Natural killer cell (primary cell): ENCODE data around the gene GRIN1. TPM values are rescaled to one million over a fixed set of nuclear protein-coding genes. Genes with fewer than 3 reads are reported as not detected.
A peak's percentile ranks its signal among the peaks of the same experiment; 100 is the strongest.

Experiments
- ATAC-seq, 3 donors: fragments of 150-1000 bp in 2 of 3; fragments of 200-7000 bp in 1 of 3; cut with Tn5 transposase; 1 replicate in 1 of 3; 2 replicates in 2 of 3; pipeline ENCODE4 v1.10.0; 2021; ENCODE audit warnings: mild to moderate bottlenecking in 2 of 3, moderate library complexity in 2 of 3
- DNase-seq, 2 donors: peaks; one replicate each; pipeline versions ENCODE4 v3.0.0 to v3.0.0-alpha.2; 2013 to 2021; ENCODE audit warnings: mixed read lengths in 1 of 2
- H3K27ac ChIP-seq: one replicate; pipeline ENCODE4 v1.5.1; 2013; ENCODE audit warnings: mild to moderate bottlenecking, low read length
- H3K27me3 ChIP-seq: one replicate; pipeline ENCODE4 v1.6.1; 2013; ENCODE audit warnings: low read length; ENCODE audit not compliant: control insufficient read depth, insufficient read depth
- H3K36me3 ChIP-seq: one replicate; pipeline ENCODE4 v1.6.1; 2013; ENCODE audit warnings: low read length; ENCODE audit not compliant: control insufficient read depth, insufficient read depth
- H3K4me1 ChIP-seq: one replicate; pipeline ENCODE4 v1.6.1; 2013; ENCODE audit warnings: low read length; ENCODE audit not compliant: control insufficient read depth, insufficient read depth
- H3K4me3 ChIP-seq: one replicate; pipeline ENCODE4 v1.5.1; 2013; ENCODE audit warnings: low read length
- H3K9me3 ChIP-seq: one replicate; pipeline ENCODE4 v1.6.1; 2013; ENCODE audit warnings: low read length; ENCODE audit not compliant: control insufficient read depth, insufficient read depth
- H3K27ac Mint-ChIP-seq, 2 donors: one replicate each; pipeline ENCODE4 v1.8.0; 2022; ENCODE audit warnings: mild to moderate bottlenecking in 2 of 2, mixed read lengths in 2 of 2, moderate library complexity in 1 of 2
- H3K27me3 Mint-ChIP-seq, 2 donors: one replicate each; pipeline ENCODE4 v1.8.0; 2022; ENCODE audit warnings: low read depth in 2 of 2, mixed read lengths in 2 of 2
- H3K36me3 Mint-ChIP-seq: one replicate; pipeline ENCODE4 v1.8.0; 2022; ENCODE audit warnings: mixed read lengths
- H3K4me1 Mint-ChIP-seq, 2 donors: one replicate each; pipeline ENCODE4 v1.8.0; 2022; ENCODE audit warnings: mixed read lengths in 2 of 2
- H3K4me3 Mint-ChIP-seq: one replicate; pipeline ENCODE4 v1.8.0; 2022; ENCODE audit warnings: mild to moderate bottlenecking, moderate library complexity, mixed read lengths
- H3K9me3 Mint-ChIP-seq, 2 donors: one replicate each; pipeline ENCODE4 v1.8.0; 2022; ENCODE audit warnings: mixed read lengths in 2 of 2
- WGBS: methylation state at CpG from one replicate; pipeline ENCODE4 v1.1.7; 2013; ENCODE audit warnings: missing lambda C conversion rate; ENCODE audit not compliant: insufficient coverage; 5-methylcytosine and 5-hydroxymethylcytosine counted together
- intact Hi-C: fragments of 100-400 bp; cut with micrococcal nuclease; formaldehyde crosslinking; loops from one replicate; pipeline ENCODE4 v1.14.2; 2022
- total RNA-seq, 4 donors: library from RNA; stranded (reverse); fragments of 120-200 nt in 1 of 4; gene quantifications; one replicate each; pipeline versions ENCODE4 v1.2.3 to v1.2.4, GENCODE V29; 2013 to 2022
- TF ChIP-seq, protein P1 (sequence below): fragments of 200-600 bp; IDR thresholded peaks from one replicate; pipeline ENCODE4 v1.8.0; 2022; ENCODE audit warnings: antibody characterized with exemption

Gene GRIN1
- total RNA-seq, 3 donors from 2014 or later (not counting 1 experiment from before 2014, with no cell fraction given): not detected

DNA sequence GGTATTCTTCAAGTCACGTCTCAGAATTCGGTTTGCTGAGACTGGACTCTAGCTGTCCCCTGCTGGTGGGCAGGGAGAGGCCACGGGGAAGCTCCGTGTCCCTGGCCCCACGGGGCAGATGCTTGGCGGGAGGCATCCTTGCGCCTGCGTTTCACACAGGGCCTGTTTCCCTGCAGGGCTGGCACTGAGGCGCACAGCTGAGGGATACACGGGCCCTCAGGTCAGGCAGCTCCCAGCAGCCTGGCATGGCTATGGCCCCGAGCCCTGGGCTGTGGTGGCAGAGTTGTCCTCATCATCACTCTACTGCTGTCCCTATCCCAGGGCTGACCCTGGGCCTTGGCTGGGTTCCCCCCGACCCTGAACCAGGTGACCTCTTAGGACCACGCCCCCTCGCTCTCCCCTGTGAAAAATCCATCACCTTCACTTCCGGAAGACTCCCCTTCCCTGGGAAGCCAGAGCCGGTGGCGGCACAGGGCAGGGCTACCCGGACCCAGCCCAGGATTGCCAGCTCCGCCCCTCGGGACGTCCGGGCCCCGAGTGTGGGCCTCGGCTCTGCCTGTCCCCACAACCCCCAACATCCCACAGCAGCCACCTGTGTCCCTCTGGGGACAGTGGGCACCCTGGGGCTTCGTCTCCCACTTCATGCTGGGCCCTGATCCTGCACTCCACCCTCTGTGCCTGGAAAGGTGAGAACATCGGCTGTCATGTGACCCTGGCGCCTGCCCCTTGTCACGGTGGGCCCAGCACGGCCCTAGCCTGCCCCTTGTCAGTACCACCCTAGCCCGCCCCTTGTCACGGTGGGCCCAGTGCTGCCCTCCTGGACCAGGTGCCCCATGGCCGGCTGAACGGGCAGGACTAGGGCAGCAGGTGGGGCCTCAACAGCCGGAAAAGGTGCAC, 29.5 kb upstream of the GRIN1 start:
- 89% methylated on average over 34 of the region's 34 CpGs for WGBS
- Mint-ChIP-seq H3K36me3 (no peaks in the 10 kb centered on the region), H3K9me3 (no peaks in the 10 kb centered on the region), H3K4me1 (no peaks in the 10 kb centered on the region), H3K4me3 (no peak overlapping the region), H3K27me3 (no peaks in the 10 kb centered on the region), H3K27ac (no peak overlapping the region)
- Histone ChIP-seq H3K9me3 (no peaks in the 10 kb centered on the region), H3K4me1 (peaks cover 11% of the 10 kb centered on the region), H3K27ac (no peak overlapping the region), H3K27me3 (no peaks in the 10 kb centered on the region), H3K36me3 (peaks cover 62% of the 10 kb centered on the region), H3K4me3 (no peak overlapping the region)
- no peak for DNase-seq
- TF ChIP-seq, protein P1, sequence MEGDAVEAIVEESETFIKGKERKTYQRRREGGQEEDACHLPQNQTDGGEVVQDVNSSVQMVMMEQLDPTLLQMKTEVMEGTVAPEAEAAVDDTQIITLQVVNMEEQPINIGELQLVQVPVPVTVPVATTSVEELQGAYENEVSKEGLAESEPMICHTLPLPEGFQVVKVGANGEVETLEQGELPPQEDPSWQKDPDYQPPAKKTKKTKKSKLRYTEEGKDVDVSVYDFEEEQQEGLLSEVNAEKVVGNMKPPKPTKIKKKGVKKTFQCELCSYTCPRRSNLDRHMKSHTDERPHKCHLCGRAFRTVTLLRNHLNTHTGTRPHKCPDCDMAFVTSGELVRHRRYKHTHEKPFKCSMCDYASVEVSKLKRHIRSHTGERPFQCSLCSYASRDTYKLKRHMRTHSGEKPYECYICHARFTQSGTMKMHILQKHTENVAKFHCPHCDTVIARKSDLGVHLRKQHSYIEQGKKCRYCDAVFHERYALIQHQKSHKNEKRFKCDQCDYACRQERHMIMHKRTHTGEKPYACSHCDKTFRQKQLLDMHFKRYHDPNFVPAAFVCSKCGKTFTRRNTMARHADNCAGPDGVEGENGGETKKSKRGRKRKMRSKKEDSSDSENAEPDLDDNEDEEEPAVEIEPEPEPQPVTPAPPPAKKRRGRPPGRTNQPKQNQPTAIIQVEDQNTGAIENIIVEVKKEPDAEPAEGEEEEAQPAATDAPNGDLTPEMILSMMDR: no peak
- intact Hi-C loops: loop anchor here (2.0 kb wide), 1 partner anchor 41 kb away; no protein-coding TSS in a partner anchor
- ATAC-seq: no peak

DNA sequence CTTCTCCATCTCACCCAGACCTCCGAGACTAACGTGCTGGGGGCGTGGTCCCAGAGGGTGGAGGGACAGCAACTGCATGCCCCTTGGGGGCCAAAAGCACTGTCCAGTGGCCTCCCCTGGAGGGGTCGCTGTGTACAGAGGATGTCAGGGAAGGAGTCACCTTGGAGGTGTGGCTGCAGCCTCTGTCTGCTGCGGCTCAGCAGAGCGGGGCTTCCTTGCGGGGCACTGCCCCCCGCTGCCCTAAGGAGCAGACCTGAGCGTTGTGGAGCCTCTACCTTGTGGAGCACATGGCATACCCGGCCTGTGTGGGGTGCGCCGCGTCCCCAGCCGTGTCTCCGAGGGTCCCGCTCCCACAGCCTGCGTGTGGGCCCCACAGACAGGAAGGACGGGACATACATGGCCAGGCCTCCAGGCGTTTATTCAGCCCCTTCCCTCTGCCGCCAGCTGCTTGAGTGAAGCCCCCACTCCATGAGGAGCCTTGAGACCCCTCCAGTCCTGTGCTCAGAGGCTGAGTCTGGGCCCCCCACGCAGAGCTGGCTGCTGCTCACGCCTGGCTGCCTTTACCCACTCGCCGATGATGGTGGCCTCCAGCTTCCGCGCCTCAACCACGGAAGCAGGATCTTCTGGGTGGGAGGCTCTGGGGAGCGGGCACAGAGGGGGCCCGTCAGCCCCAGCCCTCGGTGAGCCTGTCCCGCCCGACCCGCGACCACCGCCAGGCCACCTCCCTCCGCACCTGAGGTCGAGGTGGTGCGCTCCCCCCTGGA, 28.6 kb upstream of the GRIN1 start:
- Mint-ChIP-seq H3K36me3 (no peaks in the 10 kb centered on the region), H3K4me3 (peak overlapping the region; percentile 64), H3K9me3 (no peaks in the 10 kb centered on the region), H3K27me3 (no peaks in the 10 kb centered on the region), H3K27ac (no peak overlapping the region), H3K4me1 (no peaks in the 10 kb centered on the region)
- intact Hi-C loops: no loop called here
- H3K27me3 ChIP-seq: no peaks in the 10 kb centered on the region
- DNase-seq (no peak), ATAC-seq (no peak)
- TF ChIP-seq, protein P1: no peak
- peaks cover 17% of the 10 kb centered on the region for H3K4me1 ChIP-seq
- H3K4me3 ChIP-seq: no peak overlapping the region
- no peak overlapping the region for H3K27ac ChIP-seq
- peaks cover 56% of the 10 kb centered on the region for H3K36me3 ChIP-seq
- H3K9me3 ChIP-seq: no peaks in the 10 kb centered on the region
- WGBS: 93% methylated on average over 38 of the region's 38 CpGs

DNA sequence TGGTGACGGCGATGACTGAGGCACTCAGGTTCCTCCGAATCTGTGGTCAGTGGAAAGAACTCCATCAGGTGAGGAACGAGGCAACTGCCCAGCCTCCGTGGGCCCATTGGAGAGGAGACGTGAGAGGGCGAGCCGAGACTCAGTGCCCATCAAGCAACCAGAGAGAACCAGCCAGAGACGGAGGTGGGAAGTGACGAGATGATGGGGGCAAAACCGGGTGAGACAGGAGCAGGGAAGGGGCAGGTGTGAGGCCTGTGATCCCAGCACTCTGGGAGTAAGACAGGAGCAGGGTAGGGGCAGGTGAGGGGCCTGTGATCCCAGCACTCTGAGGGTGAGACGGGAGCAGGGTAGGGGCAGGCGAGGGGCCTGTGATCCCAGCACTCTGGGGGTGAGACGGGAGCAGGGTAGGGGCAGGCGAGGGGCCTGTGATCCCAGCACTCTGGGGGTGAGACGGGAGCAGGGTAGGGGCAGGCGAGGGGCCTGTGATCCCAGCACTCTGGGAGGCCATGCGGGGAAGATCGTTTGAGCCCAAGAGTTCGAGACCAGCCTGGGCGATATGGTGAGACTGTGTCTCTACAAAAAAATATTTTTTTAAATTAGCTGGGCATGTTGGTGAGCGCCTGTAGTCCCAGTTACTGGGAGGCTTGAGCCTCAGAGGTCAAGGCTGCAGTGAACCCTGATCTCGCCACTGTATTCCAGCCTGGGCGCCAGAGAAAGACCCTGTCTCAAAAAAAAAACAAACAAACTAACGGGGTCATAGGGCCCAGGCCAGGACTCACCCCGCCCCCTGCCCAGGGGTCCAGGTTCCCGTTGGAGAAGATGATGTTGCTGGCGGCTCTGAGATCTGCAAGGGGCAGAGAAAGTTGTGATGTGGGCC, 27.8 kb upstream of the GRIN1 start:
- peaks cover 49% of the 10 kb centered on the region for H3K36me3 ChIP-seq
- DNase-seq: no peak
- Mint-ChIP-seq H3K4me3 (peak overlapping the region; percentile 64), H3K27me3 (no peaks in the 10 kb centered on the region), H3K36me3 (no peaks in the 10 kb centered on the region), H3K9me3 (no peaks in the 10 kb centered on the region), H3K4me1 (no peaks in the 10 kb centered on the region), H3K27ac (no peak overlapping the region)
- TF ChIP-seq, protein P1: no peak
- intact Hi-C loops: no loop called here
- WGBS: 90% methylated on average over 28 of the region's 28 CpGs
- H3K4me1 ChIP-seq: peaks cover 18% of the 10 kb centered on the region
- no peak overlapping the region for H3K27ac ChIP-seq
- no peaks in the 10 kb centered on the region for H3K9me3 ChIP-seq
- ATAC-seq: no peak
- no peak overlapping the region for H3K4me3 ChIP-seq
- no peaks in the 10 kb centered on the region for H3K27me3 ChIP-seq
